Stimulated activated CD8-positive, alpha-beta memory T cell treated with anti-CD3 and anti-CD28 coated beads, Interleukin-12 subunit alpha, Interleukin-12 subunit beta, amount 100 ng/mL, for 4 hours (primary cell): ENCODE measurements around the gene SIGLEC9.

Experiments
- DNase-seq: peaks from one replicate; pipeline ENCODE4 v3.0.0-alpha.2; 2020; ENCODE audit warnings: low read depth

Gene SIGLEC9

DNA sequence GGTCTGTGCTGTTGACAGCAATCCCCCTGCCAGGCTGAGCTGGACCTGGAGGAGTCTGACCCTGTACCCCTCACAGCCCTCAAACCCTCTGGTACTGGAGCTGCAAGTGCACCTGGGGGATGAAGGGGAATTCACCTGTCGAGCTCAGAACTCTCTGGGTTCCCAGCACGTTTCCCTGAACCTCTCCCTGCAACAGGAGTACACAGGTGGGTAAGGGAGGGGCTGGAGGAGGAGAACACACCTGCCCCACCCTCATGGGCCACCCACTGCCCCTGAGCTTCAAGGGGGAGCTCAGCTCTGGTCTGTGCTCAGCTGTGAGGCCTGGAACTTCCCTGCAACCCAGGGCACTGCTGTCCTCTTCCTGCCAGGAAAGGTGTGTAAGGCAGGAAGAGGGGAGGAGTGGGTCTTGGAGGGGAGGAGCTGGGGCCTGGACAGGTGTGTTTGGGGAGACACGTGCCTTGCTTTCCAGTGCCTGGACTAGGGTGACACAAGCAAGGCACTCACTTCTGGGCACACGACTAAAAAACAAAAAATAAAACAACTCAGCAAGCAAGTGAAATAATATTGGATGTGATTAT lies 21.3 kb downstream of the SIGLEC9 start:
- DNase-seq = no peak

GRCh38 chr19:51146751-51147150 lies 22.0 kb downstream of the SIGLEC9 start:
- DNase-seq = no peak

DNA sequence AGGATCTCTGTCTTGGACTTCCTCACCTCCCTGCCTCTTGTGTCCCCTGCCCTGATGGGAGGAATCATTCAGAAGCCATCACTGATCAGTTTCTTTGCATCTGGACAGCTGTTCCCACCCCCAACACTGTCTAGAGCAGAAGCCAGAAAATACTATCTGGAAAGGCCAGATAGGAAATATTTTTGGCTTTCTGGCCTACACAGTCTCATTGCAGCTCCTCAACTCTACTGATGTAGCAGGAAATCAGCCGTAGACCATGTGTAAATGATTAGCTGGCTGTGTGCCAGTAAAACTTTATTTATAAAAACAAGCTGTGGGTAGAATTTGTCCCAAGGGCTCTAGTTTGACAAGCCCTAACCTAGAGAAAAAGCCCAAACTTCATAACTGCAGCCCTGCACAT lies 23.0 kb downstream of the SIGLEC9 start:
- no peak for DNase-seq

DNA sequence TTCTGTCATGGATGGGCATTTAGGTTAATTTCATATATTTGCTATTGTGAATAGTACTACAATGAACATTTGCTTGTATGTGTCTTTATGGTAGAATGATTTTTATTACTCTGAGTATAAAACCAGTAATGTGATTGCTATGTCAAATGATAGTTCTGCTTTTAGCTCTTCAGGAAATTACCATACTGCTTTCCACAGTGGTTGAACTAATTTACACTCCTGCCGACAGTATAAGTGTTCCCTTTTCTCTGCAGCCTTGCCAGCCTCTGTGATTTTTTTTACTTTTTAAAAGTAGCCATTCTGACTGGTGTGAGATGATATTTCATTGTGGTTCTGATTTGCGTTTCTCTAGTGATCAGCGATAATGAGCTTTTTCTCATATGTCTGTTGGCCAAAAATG lies 23.9 kb downstream of the SIGLEC9 start:
- no peak for DNase-seq

GRCh38 chr19:51150627-51151026 lies 25.9 kb downstream of the SIGLEC9 start:
- no peak for DNase-seq

- DNase-seq = no peak
Measured at GRCh38 chr19:51156710-51157109, 32.0 kb downstream of the SIGLEC9 start.

DNA sequence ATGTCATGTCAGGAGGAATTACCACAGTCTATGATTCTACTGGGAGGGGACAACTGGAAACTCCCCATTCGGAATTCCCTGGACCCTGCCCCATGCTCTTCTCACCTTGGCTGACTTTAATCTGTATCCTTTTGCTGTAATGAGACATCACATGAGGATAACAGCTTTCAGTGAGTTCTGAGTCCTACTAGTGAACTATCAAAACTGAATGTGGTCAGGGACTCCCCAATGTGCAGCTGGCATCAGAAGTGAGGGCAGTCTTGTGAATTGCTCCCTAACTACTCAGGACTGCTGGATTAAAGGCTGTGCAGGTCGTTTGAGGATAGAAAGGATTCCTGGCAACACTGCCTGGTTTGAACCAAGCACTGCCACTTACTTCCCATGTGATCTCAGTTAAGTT lies 32.6 kb downstream of the SIGLEC9 start:
- DNase-seq = no peak

- peak; percentile 42 for DNase-seq
Measured at GRCh38 chr19:51158474-51159129, 33.9 kb downstream of the SIGLEC9 start.

- no peak for DNase-seq
Measured at GRCh38 chr19:51159656-51160055, 35.0 kb downstream of the SIGLEC9 start.

GRCh38 chr19:51161266-51161665 lies 36.6 kb downstream of the SIGLEC9 start:
- no peak for DNase-seq

GRCh38 chr19:51161867-51162496 lies 37.3 kb downstream of the SIGLEC9 start:
- DNase-seq = no peak

DNA sequence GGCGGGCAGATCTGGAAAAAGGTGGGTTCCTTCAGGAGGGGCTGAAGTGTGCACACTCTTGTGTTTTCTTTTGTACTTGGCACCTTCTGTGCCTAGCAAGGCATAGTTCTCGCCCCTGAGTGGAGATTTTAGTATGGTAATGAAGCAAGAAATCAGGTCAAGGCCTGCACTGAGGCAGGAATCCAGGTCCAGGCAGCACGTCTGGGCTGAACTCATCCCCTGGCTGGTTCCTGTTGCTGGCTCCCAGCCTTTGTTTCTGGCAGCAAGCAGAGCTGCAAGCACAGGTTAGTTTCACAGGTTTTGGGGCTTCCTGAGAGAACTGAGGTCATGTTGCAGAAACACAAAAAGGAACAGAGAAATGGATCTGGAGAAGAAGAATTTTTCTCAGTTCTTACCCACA lies 38.6 kb downstream of the SIGLEC9 start:
- no peak for DNase-seq

DNA sequence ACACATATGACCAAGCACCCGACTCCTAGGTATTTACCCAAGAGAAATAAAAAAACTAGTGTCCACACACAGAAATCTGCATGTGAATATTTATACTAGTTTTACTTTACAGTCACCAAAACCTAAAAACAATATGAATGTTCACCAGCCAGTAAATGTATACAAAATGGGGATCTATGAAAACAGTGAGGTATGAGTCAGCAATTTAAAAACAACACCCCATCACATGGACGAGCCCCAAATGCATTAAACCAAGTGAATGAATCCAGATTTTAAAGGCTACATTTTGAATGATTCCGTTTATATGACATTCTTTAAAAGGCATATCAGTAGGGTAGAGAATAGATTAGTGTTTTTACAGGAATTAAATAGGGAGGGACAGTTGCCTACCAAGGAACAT lies 39.5 kb downstream of the SIGLEC9 start:
- DNase-seq = no peak

- DNase-seq = peak; percentile 24
Measured at GRCh38 chr19:51166846-51167490, 42.3 kb downstream of the SIGLEC9 start.

GRCh38 chr19:51168564-51169282 lies 44.0 kb downstream of the SIGLEC9 start:
- no peak for DNase-seq

GRCh38 chr19:51169283-51169918 lies 44.7 kb downstream of the SIGLEC9 start:
- DNase-seq = peak; percentile 41

DNA sequence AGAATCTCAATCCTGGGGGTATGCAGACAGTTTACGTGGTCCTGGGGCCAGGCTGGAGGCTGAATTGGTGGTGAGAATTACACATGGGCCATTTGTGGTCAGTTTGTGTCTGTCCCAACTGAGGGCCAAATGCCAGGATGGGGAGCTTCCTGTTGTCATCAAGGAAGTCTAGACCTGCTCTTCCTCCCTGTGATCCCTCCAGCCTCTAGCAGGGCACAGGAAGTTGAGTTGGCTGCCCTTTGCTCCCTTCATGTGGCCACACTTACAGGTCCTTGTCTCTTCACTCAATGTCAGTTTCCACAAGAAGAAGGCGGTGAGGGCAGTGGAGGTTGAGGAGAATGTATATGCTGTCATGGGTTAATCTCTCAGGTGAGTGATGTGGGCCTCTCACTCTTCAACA lies 47.5 kb downstream of the SIGLEC9 start:
- no peak for DNase-seq

DNA sequence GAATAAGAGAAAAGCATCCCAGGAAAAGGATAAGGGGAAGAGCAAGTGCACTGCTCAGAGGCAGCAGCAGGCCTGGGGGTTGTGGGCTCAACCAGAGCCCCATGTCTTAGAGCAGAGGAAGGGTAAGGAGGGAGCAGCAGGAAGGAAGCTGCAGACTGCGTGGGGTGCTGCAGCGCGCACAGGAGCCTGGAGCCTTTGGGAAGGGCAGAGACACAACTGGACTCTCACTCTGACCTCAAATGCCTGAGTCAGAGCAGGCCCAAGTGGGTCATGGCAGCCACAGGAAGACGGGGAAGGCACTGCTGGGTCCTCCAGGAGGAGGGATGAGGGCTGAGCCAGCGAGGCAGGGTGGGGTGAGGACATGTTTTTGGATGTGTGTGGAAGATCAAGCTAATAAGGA lies 49.0 kb downstream of the SIGLEC9 start:
- no peak for DNase-seq

DNA sequence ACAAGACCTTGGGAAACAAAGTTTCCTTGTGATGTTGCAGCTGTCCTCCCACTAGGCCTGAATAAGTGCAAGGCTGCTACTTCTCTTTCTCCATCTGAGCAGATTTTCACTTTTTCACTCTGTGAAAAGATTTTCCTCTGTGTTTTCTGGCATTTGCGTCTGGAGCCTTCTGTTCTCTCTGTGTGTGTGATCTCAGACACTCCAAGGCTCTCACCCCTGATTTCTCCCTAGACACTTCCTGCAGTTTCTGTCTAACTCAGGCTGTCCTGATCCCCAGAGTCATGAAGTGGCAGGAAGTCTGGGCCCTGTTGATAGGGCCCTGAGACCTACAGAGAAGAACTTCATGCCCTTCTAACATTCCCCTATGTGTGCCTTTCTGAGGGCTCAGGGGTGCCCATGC lies 54.5 kb downstream of the SIGLEC9 start:
- DNase-seq = no peak
